HG03159 (cell line): ENCODE results near the gene ROBO4.

Experiments
- ATAC-seq: cut with Tn5 transposase; IDR thresholded peaks from one replicate; pipeline ENCODE4 v1.9.1; 2021; ENCODE audit warnings: mild to moderate bottlenecking, moderate library complexity; ENCODE audit not compliant: unreplicated experiment

Gene ROBO4

GRCh38 chr11:124875401-124875800 is 22.3 kb downstream of the ROBO4 start:
- ATAC-seq: no peak

DNA sequence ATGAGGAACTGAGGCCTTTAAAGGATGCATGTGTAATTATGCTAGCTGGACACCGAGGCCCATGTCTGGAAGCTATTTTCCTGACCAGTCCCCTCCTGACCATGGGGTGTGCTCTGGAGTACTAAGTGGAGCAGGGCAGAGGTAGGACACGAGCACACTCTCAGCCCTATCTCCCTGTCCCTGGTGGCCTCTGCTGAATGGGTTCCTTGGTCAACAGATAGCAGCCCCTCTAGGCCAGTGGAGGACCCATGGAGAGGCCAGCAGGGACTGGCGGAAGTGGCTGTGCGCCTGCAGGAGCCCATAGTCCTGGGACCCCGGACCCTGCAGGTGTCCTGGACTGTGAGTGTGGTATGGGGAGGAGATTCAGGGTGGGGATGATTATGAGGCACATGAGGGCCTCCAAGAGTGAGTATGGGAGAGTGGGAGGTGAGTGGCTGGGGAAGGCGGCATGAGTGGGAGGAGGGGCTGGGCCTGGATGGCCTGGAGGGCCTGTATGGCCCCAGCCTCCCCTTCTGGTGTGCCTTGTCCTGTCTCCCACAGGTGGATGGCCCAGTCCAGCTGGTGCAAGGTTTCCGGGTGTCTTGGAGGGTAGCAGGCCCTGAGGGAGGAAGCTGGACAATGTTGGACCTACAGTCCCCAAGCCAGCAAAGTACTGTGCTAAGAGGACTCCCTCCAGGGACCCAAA is 23.0 kb downstream of the ROBO4 start:
- no peak for ATAC-seq

GRCh38 chr11:124873951-124874350 is 23.7 kb downstream of the ROBO4 start:
- no peak for ATAC-seq

DNA sequence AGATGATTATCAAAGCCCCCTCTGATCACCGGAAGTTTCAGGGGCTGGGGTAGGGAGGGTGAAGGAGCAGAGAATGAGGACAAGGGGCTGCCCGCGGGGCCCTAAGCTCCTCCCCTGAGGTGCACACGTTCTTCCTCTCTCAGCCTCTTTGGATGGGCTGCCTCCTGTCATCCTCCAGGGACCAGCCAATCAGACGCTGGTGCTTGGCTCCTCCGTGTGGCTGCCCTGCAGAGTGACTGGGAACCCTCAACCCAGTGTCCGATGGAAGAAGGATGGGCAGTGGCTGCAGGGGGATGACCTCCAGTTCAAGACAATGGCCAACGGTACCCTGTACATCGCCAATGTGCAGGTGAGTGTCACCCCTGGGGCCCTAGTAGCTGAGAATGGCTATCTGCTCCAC is 24.9 kb downstream of the ROBO4 start:
- ATAC-seq: no peak

DNA sequence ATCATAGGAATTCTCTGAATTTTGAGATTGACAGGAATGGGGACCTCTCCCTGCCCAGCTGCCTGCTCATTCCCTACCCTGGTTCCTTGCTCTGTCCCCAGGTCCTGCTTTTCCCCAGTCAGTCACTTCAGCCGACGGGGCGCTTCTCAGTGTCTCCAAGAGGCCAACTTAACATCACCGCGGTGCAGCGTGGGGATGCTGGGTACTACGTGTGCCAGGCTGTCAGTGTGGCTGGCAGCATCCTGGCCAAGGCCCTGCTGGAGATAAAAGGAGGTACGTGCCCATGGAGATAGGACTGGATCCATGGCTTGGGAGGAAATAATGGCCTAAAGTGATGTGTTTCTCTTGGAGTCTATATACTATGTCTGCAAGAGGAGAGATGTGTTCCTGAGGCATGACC is 25.4 kb downstream of the ROBO4 start:
- no peak for ATAC-seq

- no peak for ATAC-seq
Measured at GRCh38 chr11:124870430-124870829, 27.2 kb downstream of the ROBO4 start.

GRCh38 chr11:124869856-124870387 is 27.7 kb downstream of the ROBO4 start:
- no peak for ATAC-seq

- no peak for ATAC-seq
Measured at GRCh38 chr11:124869331-124869730, 28.3 kb downstream of the ROBO4 start.

GRCh38 chr11:124868331-124869274 is 29.1 kb downstream of the ROBO4 start:
- ATAC-seq: no peak

GRCh38 chr11:124867700-124868099 is 30.0 kb downstream of the ROBO4 start:
- no peak for ATAC-seq

- peak; percentile 53 for ATAC-seq
Measured at GRCh38 chr11:124865902-124866851, 31.5 kb downstream of the ROBO4 start.

DNA sequence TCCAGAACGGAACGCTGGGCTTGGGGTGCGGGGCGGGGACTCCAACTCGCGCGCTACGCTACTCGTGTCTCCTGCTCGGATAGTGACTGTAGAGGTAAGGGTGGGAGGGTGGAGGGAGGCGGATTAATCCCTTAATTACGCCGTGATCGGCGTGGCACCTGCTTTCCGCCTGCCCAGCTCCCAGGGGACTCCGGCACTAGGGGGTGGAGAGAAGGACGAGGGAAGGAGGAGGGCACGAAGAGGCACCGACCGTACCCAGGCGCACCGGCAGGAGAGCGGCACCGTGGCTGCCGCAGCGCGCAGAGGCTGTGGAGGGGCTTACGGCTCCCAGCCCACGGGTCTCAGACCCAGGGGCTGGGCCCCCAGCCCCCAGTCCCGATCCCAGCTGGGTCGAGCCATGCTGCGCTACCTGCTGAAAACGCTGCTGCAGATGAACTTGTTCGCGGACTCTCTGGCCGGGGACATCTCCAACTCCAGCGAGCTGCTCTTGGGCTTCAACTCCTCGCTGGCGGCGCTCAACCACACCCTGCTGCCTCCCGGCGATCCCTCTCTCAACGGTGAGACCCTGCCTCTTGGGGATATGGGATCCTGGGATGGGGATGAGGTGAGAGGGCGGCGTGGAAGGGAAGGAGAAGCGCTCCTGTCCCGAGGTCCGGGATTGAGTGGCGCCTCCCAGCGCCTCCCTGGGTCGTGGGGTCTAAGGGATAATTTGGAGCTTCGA is 32.3 kb downstream of the ROBO4 start, which contains the start of gene ROBO3:
Gene ROBO3 (plus strand): TSS at position 252 of the 721 bp plus-strand sequence. CDS start 146 bp downstream, at position 398.
- ATAC-seq: no peak

- ATAC-seq: no peak
Measured at GRCh38 chr11:124864892-124865180, 32.8 kb downstream of the ROBO4 start.

- ATAC-seq: no peak
Measured at GRCh38 chr11:124864176-124864891, 33.3 kb downstream of the ROBO4 start.

DNA sequence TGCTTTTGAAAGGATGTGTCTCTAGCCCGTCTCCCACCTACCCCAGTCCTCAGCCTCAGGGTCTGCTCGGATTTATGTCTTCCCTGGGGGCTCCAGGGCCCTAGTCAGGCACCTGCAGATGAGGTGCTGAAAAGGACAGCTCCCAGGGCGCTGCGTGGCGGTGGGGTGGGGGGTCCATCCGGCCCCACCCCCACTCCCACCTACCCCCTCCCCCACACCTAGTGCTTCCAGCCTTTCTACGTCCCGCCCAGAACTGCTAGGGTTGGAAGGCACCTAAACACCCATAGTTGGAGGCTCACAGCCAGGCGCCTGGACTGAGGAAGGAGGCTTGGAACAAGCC is 33.9 kb downstream of the ROBO4 start:
- ATAC-seq: no peak

GRCh38 chr11:124863137-124863825 is 34.4 kb downstream of the ROBO4 start:
- ATAC-seq: no peak

GRCh38 chr11:124861670-124862069 is 36.0 kb downstream of the ROBO4 start:
- no peak for ATAC-seq

GRCh38 chr11:124859171-124859570 is 38.5 kb downstream of the ROBO4 start:
- no peak for ATAC-seq

GRCh38 chr11:124846070-124846673 is 51.5 kb downstream of the ROBO4 start:
- ATAC-seq: no peak
